GM18907 (cell line): ENCODE measurements around the gene APOC4.
"Not testable (repeated sequence)": the region's sequence is repeated elsewhere in the genome, so short reads cannot be mapped to it uniquely, and the experiment has no call there.

Experiments used
- ATAC-seq: cut with Tn5 transposase; IDR thresholded peaks from one replicate; pipeline ENCODE4 v1.9.1; 2021; ENCODE audit warnings: mild to moderate bottlenecking, moderate library complexity; ENCODE audit not compliant: unreplicated experiment

The APOC4 gene

GRCh38 chr19:44942067-44942571 is at the start of gene APOC4:
Gene APOC4 (plus strand): TSS chr19:44942237. CDS start chr19:44942278, 41 bp downstream.
- ATAC-seq, result no peak

- no peak for ATAC-seq
Observed at GRCh38 chr19:44892932-44893331, 49.1 kb upstream of the APOC4 start.

- ATAC-seq, result no peak
Observed at GRCh38 chr19:44893332-44894051, 48.5 kb upstream of the APOC4 start.

DNA sequence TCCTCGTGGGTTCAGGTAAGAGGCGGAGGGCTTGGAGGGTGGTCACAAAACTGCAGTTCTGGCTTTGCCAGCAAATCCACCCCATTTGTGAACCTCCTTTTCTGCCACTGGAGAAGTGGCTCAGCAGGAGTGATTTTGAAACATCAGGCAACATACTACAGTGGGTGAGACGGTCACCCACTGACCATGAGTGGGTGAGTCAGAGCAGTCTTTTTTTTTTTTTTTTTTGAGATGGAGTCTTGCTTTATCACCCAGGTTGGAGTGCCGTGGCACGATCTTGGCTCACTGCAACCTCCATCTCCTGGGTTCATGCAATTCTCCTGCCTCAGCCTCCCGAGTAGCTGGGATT is 48.0 kb upstream of the APOC4 start:
- no peak for ATAC-seq

- ATAC-seq, result no peak
Observed at GRCh38 chr19:44894946-44895345, 47.1 kb upstream of the APOC4 start.

DNA sequence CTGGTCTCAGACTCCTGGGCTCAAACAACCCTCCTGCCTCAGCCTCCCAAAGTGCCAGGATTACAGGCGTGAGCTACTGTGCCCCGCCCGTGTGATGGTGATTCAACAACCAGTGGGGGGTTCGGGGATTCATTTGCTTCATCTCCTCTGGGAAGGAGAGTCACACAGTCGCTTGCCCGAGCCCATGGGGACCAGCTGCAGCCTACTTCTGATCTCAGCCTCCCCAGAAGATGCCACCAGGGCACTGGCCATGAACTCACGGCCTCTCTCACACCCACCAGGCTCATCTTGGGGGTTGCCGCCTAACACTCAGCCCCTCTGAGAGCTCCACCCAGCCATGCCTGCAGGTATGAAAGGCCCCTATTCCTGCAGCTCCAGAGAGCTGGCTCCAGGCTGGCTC is 44.2 kb upstream of the APOC4 start:
- no peak for ATAC-seq

- no peak for ATAC-seq
Observed at GRCh38 chr19:44900328-44901244, 41.5 kb upstream of the APOC4 start.

GRCh38 chr19:44903216-44903601 is 38.8 kb upstream of the APOC4 start:
- ATAC-seq, result no peak

DNA sequence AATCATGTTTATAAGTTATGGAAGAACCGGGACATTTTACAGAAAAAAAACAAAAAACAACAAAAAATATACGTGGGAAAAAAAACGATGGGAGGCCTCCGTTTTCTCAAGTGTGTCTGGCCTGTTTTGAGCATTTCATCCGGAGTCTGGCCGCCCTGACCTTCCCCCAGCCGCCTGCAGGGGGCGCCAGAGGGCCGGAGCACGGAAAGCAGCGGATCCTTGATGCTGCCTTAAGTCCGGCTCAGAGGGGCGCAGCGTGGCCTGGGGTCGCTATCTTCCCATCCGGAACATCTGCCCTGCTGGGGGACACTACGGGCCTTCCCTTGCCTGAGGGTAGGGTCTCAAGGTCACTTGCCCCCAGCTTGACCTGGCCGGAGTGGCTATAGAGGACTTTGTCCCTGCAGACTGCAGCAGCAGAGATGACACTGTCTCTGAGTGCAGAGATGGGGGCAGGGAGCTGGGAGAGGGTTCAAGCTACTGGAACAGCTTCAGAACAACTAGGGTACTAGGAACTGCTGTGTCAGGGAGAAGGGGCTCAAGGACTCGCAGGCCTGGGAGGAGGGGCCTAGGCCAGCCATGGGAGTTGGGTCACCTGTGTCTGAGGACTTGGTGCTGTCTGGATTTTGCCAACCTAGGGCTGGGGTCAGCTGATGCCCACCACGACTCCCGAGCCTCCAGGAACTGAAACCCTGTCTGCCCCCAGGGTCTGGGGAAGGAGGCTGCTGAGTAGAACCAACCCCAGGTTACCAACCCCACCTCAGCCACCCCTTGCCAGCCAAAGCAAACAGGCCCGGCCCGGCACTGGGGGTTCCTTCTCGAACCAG is 38.2 kb upstream of the APOC4 start:
- no peak for ATAC-seq

DNA sequence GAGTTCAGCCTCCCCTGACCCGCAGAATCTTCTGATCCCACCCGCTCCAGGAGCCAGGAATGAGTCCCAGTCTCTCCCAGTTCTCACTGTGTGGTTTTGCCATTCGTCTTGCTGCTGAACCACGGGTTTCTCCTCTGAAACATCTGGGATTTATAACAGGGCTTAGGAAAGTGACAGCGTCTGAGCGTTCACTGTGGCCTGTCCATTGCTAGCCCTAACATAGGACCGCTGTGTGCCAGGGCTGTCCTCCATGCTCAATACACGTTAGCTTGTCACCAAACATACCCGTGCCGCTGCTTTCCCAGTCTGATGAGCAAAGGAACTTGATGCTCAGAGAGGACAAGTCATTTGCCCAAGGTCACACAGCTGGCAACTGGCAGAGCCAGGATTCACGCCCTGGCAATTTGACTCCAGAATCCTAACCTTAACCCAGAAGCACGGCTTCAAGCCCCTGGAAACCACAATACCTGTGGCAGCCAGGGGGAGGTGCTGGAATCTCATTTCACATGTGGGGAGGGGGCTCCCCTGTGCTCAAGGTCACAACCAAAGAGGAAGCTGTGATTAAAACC is 37.5 kb upstream of the APOC4 start:
- no peak for ATAC-seq

- ATAC-seq, result no peak
Observed at GRCh38 chr19:44905437-44906160, 36.4 kb upstream of the APOC4 start, which contains the start of gene APOE. Gene APOE (plus strand): TSS chr19:44905796. CDS start chr19:44906625, 829 bp downstream.

DNA sequence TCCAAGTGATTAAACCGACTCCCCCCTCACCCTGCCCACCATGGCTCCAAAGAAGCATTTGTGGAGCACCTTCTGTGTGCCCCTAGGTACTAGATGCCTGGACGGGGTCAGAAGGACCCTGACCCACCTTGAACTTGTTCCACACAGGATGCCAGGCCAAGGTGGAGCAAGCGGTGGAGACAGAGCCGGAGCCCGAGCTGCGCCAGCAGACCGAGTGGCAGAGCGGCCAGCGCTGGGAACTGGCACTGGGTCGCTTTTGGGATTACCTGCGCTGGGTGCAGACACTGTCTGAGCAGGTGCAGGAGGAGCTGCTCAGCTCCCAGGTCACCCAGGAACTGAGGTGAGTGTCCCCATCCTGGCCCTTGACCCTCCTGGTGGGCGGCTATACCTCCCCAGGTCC is 34.4 kb upstream of the APOC4 start:
- ATAC-seq, result no peak

- ATAC-seq, result no peak
Observed at GRCh38 chr19:44908074-44908835, 33.8 kb upstream of the APOC4 start.

GRCh38 chr19:44908836-44909261 is 33.2 kb upstream of the APOC4 start:
- no peak for ATAC-seq

DNA sequence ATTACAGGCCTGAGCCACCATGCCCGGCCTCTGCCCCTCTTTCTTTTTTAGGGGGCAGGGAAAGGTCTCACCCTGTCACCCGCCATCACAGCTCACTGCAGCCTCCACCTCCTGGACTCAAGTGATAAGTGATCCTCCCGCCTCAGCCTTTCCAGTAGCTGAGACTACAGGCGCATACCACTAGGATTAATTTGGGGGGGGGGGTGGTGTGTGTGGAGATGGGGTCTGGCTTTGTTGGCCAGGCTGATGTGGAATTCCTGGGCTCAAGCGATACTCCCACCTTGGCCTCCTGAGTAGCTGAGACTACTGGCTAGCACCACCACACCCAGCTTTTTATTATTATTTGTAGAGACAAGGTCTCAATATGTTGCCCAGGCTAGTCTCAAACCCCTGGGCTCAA is 32.3 kb upstream of the APOC4 start:
- no peak for ATAC-seq

DNA sequence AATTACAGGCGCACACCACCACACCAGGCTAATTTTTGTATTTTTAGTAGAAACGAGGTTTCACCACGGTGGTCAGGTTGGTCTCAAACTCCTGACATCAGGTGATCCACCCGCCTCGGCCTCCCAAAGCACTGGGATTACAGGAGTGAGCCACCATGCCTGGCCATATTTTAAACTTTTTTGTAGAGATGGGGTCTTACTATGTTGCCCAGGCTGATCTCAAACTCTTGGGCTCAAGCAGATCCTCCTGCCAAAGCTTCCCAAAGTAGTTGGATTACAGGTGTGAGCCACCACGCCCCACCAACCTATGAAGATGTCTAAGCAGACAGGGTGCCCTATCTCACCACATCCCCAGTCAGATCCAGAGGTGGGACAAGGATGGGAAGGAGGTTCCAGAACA is 30.1 kb upstream of the APOC4 start:
- ATAC-seq, result not testable (repeated sequence)

GRCh38 chr19:44912854-44913253 is 29.2 kb upstream of the APOC4 start:
- no peak for ATAC-seq

- ATAC-seq, result not testable (repeated sequence)
Observed at GRCh38 chr19:44913512-44914432, 28.3 kb upstream of the APOC4 start.
